HG02642 (cell line): ENCODE data around the gene FOXA2.
"Not testable (repeated sequence)": the region's sequence is repeated elsewhere in the genome, so short reads cannot be mapped to it uniquely, and the experiment has no call there.

ENCODE experiments used
- ATAC-seq: cut with Tn5 transposase; IDR thresholded peaks from one replicate; pipeline ENCODE4 v1.9.1; 2021; ENCODE audit warnings: mild to moderate bottlenecking; ENCODE audit not compliant: unreplicated experiment, poor library complexity

The FOXA2 gene

GRCh38 chr20:22584522-22584921, at the start of gene FOXA2:
Gene FOXA2 (minus strand): TSS chr20:22584572. CDS start chr20:22584278, 294 bp downstream.
- no peak for ATAC-seq

GRCh38 chr20:22630701-22631100, 46.3 kb upstream of the FOXA2 start:
- ATAC-seq: no peak

- ATAC-seq: no peak
Measured at GRCh38 chr20:22629927-22630326, 45.6 kb upstream of the FOXA2 start.

GRCh38 chr20:22629447-22629846, 45.1 kb upstream of the FOXA2 start:
- ATAC-seq: no peak

GRCh38 chr20:22626496-22626895, 42.1 kb upstream of the FOXA2 start:
- ATAC-seq: no peak

- no peak for ATAC-seq
Measured at GRCh38 chr20:22623211-22623610, 38.8 kb upstream of the FOXA2 start.

GRCh38 chr20:22620342-22620741, 36.0 kb upstream of the FOXA2 start:
- ATAC-seq: no peak

GRCh38 chr20:22619806-22620205, 35.4 kb upstream of the FOXA2 start:
- ATAC-seq: no peak

- ATAC-seq: no peak
Measured at GRCh38 chr20:22619272-22619671, 34.9 kb upstream of the FOXA2 start.

- ATAC-seq: no peak
Measured at GRCh38 chr20:22617160-22617559, 32.8 kb upstream of the FOXA2 start.

- ATAC-seq: no peak
Measured at GRCh38 chr20:22616551-22616950, 32.2 kb upstream of the FOXA2 start.

- ATAC-seq: no peak
Measured at GRCh38 chr20:22615425-22615824, 31.1 kb upstream of the FOXA2 start.

GRCh38 chr20:22611636-22612035, 27.3 kb upstream of the FOXA2 start:
- no peak for ATAC-seq

- ATAC-seq: no peak
Measured at GRCh38 chr20:22607695-22608094, 23.3 kb upstream of the FOXA2 start.

GRCh38 chr20:22604815-22605214, 20.4 kb upstream of the FOXA2 start:
- ATAC-seq: no peak

GRCh38 chr20:22601361-22602141, 17.2 kb upstream of the FOXA2 start:
- no peak for ATAC-seq

- not testable (repeated sequence) for ATAC-seq
Measured at GRCh38 chr20:22599258-22599657, 14.9 kb upstream of the FOXA2 start.

GRCh38 chr20:22597303-22597702, 12.9 kb upstream of the FOXA2 start:
- ATAC-seq: no peak

GRCh38 chr20:22590662-22591061, 6.3 kb upstream of the FOXA2 start:
- ATAC-seq: no peak

GRCh38 chr20:22586645-22587310, 2.4 kb upstream of the FOXA2 start:
- no peak for ATAC-seq

GRCh38 chr20:22585786-22586493, 1.6 kb upstream of the FOXA2 start:
- no peak for ATAC-seq
